NT2/D1 (cell line): ENCODE measurements around the gene MRTO4.
"Not testable (repeated sequence)": the region's sequence is repeated elsewhere in the genome, so short reads cannot be mapped to it uniquely, and the experiment has no call there.

Experiments
- DNase-seq: peaks from one replicate; pipeline ENCODE4 v3.0.0-alpha.2; 2011; ENCODE audit warnings: low read depth, low spot score
- H3K27me3 ChIP-seq: 2 replicates; pipeline ENCODE4 v1.6.0; 2011; ENCODE audit warnings: mild to moderate bottlenecking; ENCODE audit not compliant: insufficient read length, insufficient read depth
- H3K36me3 ChIP-seq: 2 replicates; pipeline ENCODE4 v1.6.1; 2011; ENCODE audit warnings: mild to moderate bottlenecking, low read length, mixed read lengths; ENCODE audit not compliant: insufficient read depth, insufficient read length
- H3K4me1 ChIP-seq: 2 replicates; pipeline ENCODE4 v1.5.1; 2011; ENCODE audit not compliant: insufficient read depth, insufficient read length
- H3K4me3 ChIP-seq: 2 replicates; pipeline ENCODE4 v1.5.1; 2011; ENCODE audit warnings: low read depth; ENCODE audit not compliant: insufficient read length
- H3K9ac ChIP-seq: 2 replicates; pipeline ENCODE4 v1.6.0; 2011; ENCODE audit warnings: low read depth; ENCODE audit not compliant: insufficient read length
- H3K9me3 ChIP-seq: 2 replicates; pipeline ENCODE4 v1.5.1; 2011; ENCODE audit warnings: mild to moderate bottlenecking, low read length; ENCODE audit not compliant: insufficient read depth
- SUZ12 ChIP-seq: IDR thresholded peaks from 2 replicates; pipeline ENCODE4 v1.6.1; 2011; ENCODE audit not compliant: insufficient read length, insufficient read depth; ENCODE audit errors: extremely low read depth
- YY1 ChIP-seq: IDR thresholded peaks from 2 replicates; pipeline ENCODE4 v1.6.1; 2011; ENCODE audit not compliant: insufficient read length, insufficient read depth
- ZNF274 ChIP-seq: IDR thresholded peaks from 2 replicates; pipeline ENCODE4 v1.6.1; 2011; ENCODE audit warnings: mild to moderate bottlenecking, low read depth, low read length

The MRTO4 gene

GRCh38 chr1:19232524-19232846 lies 19.1 kb upstream of the MRTO4 start:
- no peaks in the 10 kb centered on the region for H3K9me3 ChIP-seq
- H3K4me3 ChIP-seq = no peak overlapping the region
- TF ChIP-seq ZNF274 = no peak
- no peak for TF ChIP-seq SUZ12
- TF ChIP-seq YY1 = no peak
- H3K9ac ChIP-seq = no peak overlapping the region
- H3K36me3 ChIP-seq = peaks cover 73% of the 10 kb centered on the region
- no peak for DNase-seq
- no peaks in the 10 kb centered on the region for H3K27me3 ChIP-seq
- no peaks in the 10 kb centered on the region for H3K4me1 ChIP-seq

GRCh38 chr1:19234224-19234623 lies 17.4 kb upstream of the MRTO4 start:
- no peaks in the 10 kb centered on the region for H3K4me1 ChIP-seq
- TF ChIP-seq ZNF274 (no peak), SUZ12 (no peak), YY1 (no peak)
- H3K4me3 ChIP-seq = no peak overlapping the region
- H3K27me3 ChIP-seq = no peaks in the 10 kb centered on the region
- no peak overlapping the region for H3K9ac ChIP-seq
- peaks cover 81% of the 10 kb centered on the region for H3K36me3 ChIP-seq
- H3K9me3 ChIP-seq = no peaks in the 10 kb centered on the region
- no peak for DNase-seq

GRCh38 chr1:19239876-19240275 lies 11.7 kb upstream of the MRTO4 start:
- Histone ChIP-seq H3K27me3 (no peaks in the 10 kb centered on the region), H3K9ac (no peak overlapping the region), H3K36me3 (peaks cover 81% of the 10 kb centered on the region), H3K9me3 (no peaks in the 10 kb centered on the region), H3K4me1 (no peaks in the 10 kb centered on the region), H3K4me3 (no peak overlapping the region)
- no peak for DNase-seq
- TF ChIP-seq ZNF274 = no peak
- no peak for TF ChIP-seq YY1
- TF ChIP-seq SUZ12 = no peak

GRCh38 chr1:19240673-19241538 lies 10.7 kb upstream of the MRTO4 start:
- Histone ChIP-seq H3K36me3 (peaks cover 79% of the 10 kb centered on the region), H3K4me3 (no peak overlapping the region), H3K9ac (no peak overlapping the region), H3K27me3 (no peaks in the 10 kb centered on the region), H3K9me3 (no peaks in the 10 kb centered on the region), H3K4me1 (no peaks in the 10 kb centered on the region)
- DNase-seq = no peak
- TF ChIP-seq ZNF274 (no peak), YY1 (no peak), SUZ12 (no peak)

- TF ChIP-seq SUZ12 (no peak), YY1 (no peak), ZNF274 (no peak)
- H3K9ac ChIP-seq = peak overlapping the region; percentile 98
- DNase-seq = no peak
- H3K36me3 ChIP-seq = peaks cover 39% of the 10 kb centered on the region
- H3K4me3 ChIP-seq = peak overlapping the region; percentile 98
- no peaks in the 10 kb centered on the region for H3K9me3 ChIP-seq
- peaks cover 6% of the 10 kb centered on the region for H3K4me1 ChIP-seq
- no peaks in the 10 kb centered on the region for H3K27me3 ChIP-seq
These were observed 838 bp upstream of the MRTO4 start for GRCh38 chr1:19250629-19251304.

GRCh38 chr1:19254416-19254815 lies 2.8 kb downstream of the MRTO4 start:
- H3K4me1 ChIP-seq = peaks cover 6% of the 10 kb centered on the region
- H3K9me3 ChIP-seq = no peaks in the 10 kb centered on the region
- H3K36me3 ChIP-seq = peaks cover 66% of the 10 kb centered on the region
- H3K9ac ChIP-seq = peak overlapping the region; percentile 50
- H3K27me3 ChIP-seq = no peaks in the 10 kb centered on the region
- no peak for TF ChIP-seq SUZ12
- no peak for TF ChIP-seq YY1
- TF ChIP-seq ZNF274 = no peak
- DNase-seq = peak; percentile 32
- no peak overlapping the region for H3K4me3 ChIP-seq

GRCh38 chr1:19255288-19255687 lies 3.7 kb downstream of the MRTO4 start:
- no peaks in the 10 kb centered on the region for H3K27me3 ChIP-seq
- H3K4me1 ChIP-seq = peaks cover 6% of the 10 kb centered on the region
- H3K36me3 ChIP-seq = peaks cover 75% of the 10 kb centered on the region
- no peak for DNase-seq
- TF ChIP-seq YY1 = no peak
- TF ChIP-seq SUZ12 = no peak
- no peak for TF ChIP-seq ZNF274
- no peak overlapping the region for H3K9ac ChIP-seq
- no peak overlapping the region for H3K4me3 ChIP-seq
- H3K9me3 ChIP-seq = no peaks in the 10 kb centered on the region

GRCh38 chr1:19256301-19256700 lies 4.7 kb downstream of the MRTO4 start:
- H3K9ac ChIP-seq, H3K4me1 ChIP-seq, H3K27me3 ChIP-seq, DNase-seq, H3K9me3 ChIP-seq, H3K4me3 ChIP-seq: not testable (repeated sequence)
- peaks cover 80% of the 10 kb centered on the region for H3K36me3 ChIP-seq
